Epithelial cell of prostate (primary cell): ENCODE data around the gene ITIH6.
"Not testable (repeated sequence)": the region's sequence is repeated elsewhere in the genome, so short reads cannot be mapped to it uniquely, and the experiment has no call there.

Source experiments
- DNase-seq: peaks from one replicate; pipeline ENCODE4 v3.0.0-alpha.2; 2011; ENCODE audit warnings: low read depth, low spot score
- H3K27ac ChIP-seq: fragments of 450-650 bp; 2 replicates; pipeline ENCODE4 v1.5.1; 2017; ENCODE audit warnings: mild to moderate bottlenecking

Gene ITIH6, protein sequence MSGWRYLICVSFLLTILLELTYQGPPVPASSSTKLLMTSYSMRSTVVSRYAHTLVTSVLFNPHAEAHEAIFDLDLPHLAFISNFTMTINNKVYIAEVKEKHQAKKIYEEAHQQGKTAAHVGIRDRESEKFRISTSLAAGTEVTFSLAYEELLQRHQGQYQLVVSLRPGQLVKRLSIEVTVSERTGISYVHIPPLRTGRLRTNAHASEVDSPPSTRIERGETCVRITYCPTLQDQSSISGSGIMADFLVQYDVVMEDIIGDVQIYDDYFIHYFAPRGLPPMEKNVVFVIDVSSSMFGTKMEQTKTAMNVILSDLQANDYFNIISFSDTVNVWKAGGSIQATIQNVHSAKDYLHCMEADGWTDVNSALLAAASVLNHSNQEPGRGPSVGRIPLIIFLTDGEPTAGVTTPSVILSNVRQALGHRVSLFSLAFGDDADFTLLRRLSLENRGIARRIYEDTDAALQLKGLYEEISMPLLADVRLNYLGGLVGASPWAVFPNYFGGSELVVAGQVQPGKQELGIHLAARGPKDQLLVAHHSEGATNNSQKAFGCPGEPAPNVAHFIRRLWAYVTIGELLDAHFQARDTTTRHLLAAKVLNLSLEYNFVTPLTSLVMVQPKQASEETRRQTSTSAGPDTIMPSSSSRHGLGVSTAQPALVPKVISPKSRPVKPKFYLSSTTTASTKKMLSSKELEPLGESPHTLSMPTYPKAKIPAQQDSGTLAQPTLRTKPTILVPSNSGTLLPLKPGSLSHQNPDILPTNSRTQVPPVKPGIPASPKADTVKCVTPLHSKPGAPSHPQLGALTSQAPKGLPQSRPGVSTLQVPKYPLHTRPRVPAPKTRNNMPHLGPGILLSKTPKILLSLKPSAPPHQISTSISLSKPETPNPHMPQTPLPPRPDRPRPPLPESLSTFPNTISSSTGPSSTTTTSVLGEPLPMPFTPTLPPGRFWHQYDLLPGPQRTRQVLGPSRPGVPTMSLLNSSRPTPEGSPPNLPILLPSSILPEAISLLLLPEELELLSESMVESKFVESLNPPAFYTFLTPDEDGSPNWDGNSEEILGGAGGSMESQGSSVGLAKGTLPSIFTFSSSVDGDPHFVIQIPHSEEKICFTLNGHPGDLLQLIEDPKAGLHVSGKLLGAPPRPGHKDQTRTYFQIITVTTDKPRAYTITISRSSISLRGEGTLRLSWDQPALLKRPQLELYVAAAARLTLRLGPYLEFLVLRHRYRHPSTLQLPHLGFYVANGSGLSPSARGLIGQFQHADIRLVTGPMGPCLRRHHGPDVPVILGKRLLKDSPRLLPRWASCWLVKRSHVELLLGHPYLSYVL

DNA sequence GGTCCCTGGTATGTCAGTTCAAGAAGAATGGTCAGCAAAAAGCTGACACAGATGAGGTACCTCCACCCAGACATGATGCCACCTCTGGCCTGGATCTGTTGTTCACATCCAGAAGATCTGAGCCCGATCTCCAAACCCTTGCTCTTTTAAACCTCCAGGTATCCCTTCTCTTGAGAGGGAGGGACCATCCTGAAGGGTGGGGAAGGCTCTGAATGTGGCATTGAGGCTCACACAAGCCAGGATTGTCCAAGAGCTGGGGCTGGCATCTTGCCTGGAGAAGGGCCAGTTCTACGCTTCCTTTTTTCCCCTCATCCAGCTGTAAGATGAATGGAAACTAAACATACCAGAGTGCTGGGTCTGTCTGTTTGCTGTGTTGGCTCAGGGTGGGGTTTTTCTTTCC is at the start of gene ITIH6:
ITIH6 (minus strand) TSS at position 119 of the 400 bp plus-strand sequence; CDS start at position 74, 45 bp downstream.
- H3K27ac ChIP-seq, result no peak within 1 kb of the TSS
- no peak for DNase-seq

DNA sequence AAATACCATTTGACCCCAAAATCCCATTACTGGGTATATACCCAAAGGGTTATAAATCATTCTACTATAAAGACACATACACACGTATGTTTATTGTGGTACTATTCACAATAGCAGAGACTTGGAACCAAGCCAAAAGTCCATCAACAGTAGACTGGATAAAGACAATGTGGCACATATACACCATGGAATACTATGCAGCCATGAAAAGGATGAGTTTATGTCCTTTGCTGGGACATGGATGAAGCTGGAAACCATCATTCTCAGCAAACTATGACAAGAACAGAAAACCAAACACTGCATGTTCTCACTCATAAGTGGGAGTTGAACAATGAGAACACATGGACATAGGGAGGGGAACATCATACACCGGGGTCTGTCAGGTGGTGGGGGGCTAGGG is 49.6 kb upstream of the ITIH6 start:
- not testable (repeated sequence) for DNase-seq, H3K27ac ChIP-seq

DNA sequence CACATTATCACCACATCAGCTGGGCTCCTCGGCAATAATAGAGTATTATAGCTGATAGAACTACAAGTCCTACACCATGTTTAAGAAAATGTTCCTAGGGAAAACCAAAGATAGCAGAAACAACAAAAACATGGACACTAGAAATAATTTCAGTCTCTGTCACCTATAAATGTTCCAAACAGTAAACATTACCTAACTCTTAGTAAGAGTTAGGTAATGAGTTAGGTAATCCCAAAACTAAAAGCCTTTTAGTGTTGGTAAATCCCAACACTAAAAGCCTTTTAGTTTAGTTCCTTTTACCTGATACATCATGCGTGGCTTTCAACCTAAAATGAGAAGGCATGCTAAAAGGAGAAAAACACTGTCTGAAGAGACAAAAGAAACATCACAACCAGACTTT is 45.0 kb upstream of the ITIH6 start:
- no peak overlapping the region for H3K27ac ChIP-seq
- DNase-seq, result no peak

DNA sequence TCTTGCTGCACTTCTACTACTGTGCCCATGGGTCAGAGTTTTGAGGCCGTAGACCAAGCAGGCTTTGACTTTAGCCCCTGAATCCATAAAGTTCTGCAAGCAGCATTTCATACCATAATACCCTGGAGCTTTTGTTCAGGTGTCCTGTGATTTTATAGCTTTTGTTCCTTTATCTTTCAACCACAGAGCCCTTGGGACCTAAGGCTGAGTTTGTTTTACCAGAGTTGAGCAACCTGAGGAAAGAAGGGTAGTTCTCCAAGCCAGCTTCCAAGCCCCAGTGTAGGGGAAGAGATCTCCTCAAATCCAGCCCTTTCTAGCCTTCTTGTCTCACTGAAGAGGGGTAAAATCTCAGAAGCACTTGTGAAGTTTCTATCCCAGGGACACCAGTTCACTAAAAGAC is 44.6 kb upstream of the ITIH6 start:
- no peak overlapping the region for H3K27ac ChIP-seq
- DNase-seq, result no peak

DNA sequence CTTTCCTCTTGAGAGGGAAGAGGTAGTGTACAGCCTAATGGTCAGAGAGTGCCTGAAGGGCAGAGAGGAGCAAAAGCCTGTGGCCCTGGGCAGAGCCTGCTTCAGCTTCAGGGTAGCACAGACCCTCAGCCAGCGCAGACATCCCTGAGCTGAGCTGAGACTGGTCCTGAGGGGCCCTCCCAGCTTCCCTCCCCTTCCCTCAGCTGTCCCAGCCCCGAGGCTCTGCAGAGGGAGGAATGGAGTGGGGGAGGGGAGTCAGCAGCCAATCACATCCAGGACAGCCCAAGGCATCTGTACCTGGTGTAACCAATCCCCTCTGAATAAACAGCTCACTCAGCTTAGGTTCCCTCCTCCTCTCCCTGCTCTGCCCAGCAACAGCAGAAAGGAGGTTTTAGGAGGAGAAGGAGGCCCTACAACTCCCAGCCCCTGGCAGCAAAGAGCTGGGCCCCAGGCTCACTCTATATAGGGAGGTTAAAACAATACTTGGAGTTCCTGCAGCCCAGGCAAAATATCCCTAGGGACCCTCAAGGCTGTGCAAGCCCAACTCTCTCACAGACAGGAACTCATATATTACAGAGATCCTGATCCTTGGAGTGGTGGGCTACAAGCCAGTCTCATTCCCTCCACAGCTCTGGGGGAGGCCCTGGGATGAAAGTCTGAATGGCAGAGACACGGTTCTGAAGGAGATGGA is 43.3 kb upstream of the ITIH6 start:
- DNase-seq, H3K27ac ChIP-seq: not testable (repeated sequence)

DNA sequence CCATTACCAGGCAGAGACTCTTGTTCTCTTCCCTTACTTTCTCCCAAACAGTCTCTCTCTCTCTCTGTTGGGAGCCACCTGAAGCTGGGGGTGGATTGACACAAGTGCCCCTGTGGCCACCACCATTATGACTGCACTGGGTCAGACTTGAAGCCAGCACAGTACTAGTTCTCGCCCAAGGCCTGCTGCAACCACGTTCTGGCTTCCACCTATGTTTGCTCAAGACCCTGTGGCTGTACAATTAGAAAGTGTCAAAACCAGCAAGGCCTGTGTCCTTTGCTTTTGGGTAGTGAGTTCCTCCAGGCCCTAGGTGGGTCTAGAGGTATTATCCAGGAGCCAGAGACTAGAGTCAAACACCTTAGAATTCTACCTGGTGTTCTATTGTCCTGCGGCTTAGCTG is 40.5 kb upstream of the ITIH6 start:
- DNase-seq, result no peak
- no peak overlapping the region for H3K27ac ChIP-seq

DNA sequence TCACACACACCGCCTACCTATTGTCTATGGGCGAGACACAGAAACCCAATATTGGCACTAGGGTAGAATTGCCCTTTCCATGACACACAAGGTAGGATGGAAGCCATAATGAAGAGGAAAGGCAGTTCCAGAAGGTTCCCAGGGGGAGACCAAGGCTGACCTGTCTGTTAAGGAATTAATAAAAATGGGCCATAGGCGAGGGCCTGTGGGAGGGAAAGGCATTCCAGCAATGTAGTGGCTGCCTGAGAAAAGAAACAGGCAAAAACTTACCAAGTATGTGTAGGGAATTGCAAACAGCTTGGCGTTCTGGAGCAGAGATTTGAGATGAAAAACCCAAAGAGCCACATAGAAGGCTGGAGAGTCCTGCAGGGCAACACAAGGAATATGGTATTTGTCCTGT is 28.5 kb upstream of the ITIH6 start:
- DNase-seq, result no peak
- H3K27ac ChIP-seq, result no peak overlapping the region

DNA sequence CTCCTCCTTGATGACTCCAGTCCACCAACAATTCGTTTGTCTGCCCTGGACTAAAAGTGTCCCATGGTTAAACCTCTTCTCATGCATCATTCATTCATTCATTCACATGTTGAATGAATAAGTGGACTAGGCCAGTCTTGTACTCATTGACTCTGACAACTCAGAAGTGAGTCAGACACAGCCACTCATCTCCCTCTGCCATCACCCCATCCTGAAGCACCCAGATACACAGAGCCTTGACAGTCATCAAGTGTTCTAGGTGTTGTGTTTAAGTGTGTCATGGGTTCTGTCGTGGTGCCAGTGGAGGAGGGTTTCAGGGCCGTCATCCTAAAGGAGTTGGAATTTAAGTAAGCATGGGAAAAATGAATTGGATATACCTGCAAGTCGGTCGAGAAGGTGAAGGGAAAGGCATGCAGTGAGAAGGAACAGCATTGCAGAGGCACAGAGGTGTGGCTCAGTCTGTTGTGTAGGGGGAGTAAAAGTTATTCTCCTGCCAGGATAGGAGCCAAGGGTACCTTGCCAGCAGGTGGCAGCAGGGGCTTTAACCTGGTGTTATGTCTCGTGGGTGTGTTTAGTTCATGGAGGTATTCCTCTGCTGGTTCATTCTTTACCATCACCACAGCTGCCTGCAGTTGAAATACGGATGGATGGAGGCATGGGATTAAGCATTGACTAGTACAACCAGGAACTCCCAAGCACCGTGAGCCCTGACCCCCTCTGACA is 27.8 kb upstream of the ITIH6 start:
- peak; percentile 31 for DNase-seq
- H3K27ac ChIP-seq, result no peak overlapping the region

DNA sequence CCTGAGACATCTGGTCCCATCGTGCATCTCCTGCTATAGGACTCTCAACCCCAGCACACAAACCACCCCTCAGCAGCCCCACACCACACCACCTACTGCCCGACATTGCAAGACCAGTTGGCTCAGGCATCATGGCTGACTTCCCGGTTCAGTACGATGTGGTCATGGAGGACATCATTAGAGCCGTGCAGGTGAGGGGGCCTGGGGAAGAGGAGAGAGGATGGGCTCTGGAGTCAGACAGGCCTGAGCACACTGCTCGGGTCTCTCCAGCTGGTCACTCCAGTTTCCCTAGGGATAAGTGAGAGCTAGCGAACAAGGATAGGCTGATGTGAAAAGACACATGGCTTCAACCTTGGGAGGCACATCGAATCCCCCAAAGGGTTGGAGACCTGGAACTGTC is 26.7 kb upstream of the ITIH6 start:
- H3K27ac ChIP-seq, result no peak overlapping the region
- DNase-seq, result no peak

DNA sequence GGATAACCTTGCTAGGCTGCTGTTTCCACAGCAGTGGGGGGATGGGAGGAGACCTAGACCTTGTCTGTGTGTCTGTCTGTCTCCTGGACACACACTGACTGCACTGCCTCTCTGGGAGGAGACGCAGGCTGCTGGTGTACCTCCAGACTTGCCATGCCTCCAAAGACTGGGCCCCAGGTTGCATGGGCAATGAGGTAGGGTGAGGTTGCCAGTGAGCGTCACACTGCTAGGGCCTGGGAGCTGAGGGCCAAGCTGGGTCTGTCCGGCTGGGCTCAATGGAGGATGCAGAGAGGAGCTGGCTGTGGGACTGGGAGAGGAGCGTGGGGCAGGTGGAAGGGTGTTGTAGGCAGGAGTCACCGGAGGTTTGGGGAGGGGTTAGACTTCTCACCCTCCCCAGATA is 26.1 kb upstream of the ITIH6 start:
- no peak for DNase-seq

DNA sequence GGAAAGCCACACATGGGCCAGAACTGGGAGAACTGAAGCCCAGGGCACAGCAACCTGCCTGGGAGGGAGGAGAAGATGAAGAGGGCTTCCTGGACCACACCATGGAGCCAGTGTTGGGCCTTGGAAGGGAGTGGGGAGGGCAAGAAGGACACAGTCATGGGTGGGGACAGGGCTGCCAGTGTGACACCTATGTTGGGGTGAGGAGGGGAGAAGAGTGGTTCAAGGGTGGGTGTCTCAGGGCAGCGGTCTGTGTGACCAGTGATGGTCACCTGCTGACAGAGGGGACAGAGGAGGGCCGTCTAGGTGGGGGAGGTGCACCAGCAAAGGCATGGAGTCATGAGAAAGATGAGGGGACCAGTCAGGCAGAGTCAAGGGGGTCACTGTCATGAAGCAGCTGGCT is 23.3 kb upstream of the ITIH6 start:
- DNase-seq, result no peak
- H3K27ac ChIP-seq, result no peak overlapping the region

More for the DNA sequence above, 26.1 kb upstream of the ITIH6 start:
- H3K27ac ChIP-seq, result no peak overlapping the region

DNA sequence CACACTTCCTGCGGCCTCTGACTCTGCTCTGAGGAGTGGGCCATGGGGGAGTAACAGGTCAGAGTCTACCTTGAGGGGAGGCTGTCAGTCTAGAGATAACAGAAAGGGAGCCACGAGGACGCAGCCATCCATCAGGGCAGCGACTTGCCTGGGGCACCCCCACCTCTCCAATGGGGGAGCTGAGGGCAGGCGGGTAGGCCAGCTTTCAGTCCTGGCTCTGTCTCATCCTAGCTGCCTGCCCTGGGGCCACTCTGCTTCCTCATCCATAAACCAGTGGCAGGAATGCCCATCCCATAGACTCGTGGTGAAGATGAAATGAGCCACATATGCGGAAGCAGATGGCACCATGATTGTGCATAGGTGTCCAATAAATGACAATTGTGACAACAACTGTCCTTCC is 22.7 kb upstream of the ITIH6 start:
- no peak for DNase-seq
- no peak overlapping the region for H3K27ac ChIP-seq

DNA sequence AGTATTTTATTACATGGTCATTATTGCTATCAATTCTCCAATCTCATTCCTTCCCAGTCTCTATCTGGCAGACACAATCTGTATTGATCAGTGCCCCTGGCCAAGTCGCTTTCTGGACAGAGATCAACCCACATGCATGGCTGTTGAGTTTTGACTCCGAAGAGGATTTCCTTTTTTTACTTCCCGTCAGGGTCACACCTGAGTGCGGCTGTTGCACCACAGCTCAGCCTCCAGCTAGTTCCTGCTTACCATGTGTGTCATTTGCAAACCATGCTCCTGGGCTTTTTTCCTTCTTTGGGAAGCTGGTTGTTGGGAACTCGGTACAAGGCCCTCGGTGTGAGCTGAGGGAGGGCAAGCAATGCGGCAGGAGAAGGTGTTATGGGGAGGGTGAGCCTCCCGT is 21.1 kb upstream of the ITIH6 start:
- H3K27ac ChIP-seq, result no peak overlapping the region
- no peak for DNase-seq

DNA sequence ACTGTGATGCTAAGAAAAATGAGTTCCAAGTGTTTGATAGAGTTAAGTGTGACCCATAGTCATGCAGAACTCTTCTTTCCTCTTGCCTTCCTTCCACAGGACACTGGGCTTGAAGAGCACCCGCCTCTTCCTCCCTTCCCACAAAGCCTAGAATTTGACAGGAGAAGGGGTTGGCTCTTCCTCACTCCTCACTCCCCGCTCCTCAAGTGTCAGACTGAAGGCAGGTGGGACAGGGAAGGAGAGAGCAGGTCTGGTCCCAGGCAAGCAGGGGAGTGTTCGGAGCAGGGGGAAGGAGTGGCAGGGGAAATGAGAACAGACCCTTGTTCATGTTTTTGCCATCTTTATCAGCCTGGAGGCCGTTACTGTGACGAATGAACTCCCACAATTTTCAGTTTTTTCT is 20.2 kb upstream of the ITIH6 start:
- no peak for DNase-seq
- no peak overlapping the region for H3K27ac ChIP-seq

DNA sequence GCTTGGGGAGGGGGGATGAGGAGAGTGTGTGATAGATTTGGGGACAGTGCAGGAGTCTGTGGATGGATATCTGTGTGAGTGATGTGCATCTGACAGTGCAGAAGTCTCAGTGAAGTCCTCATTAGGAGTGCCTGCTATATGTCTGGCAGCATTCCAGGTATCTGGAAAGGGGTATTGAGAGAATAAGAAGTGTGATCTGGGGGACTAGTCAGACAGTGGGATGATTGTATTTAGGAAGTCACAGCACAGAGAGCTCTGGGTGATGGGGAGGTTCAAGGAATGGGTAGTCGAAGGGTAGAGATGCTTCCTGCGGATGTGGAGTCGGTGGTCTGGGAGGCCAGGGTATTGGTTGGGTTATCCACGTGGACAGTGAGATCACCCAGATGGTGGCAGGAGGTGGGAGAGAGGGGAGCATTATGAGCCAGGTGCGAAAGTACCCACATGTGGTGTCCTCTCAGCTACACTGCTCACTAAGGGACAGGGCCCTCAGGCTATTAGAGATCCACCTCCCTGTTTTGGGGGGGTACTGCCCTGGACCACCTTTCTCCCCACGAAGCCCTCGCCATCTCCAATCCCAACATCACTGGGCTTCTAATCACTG is 19.3 kb upstream of the ITIH6 start:
- DNase-seq, result no peak
- H3K27ac ChIP-seq, result no peak overlapping the region

DNA sequence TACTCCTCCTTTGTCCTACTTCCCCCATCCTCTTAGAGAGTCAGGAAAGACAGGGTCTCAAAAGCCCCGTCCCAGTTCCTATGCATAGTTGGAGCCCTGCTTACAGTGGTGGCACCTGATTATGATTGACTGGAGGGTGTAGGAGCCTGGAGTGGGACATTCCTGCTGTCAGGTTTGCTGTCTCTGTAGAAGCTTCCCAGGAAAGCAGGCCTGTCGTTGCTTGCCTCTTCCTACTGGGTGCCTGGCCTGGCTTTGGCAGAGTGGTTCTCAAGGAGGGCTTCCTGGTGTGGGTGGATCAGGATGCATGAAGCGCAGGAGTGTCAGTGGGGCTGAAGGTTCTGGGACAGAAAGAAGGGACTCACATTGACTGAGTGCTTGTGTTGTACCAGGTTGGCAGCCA is 14.3 kb upstream of the ITIH6 start:
- H3K27ac ChIP-seq, result no peak overlapping the region
- DNase-seq, result no peak

DNA sequence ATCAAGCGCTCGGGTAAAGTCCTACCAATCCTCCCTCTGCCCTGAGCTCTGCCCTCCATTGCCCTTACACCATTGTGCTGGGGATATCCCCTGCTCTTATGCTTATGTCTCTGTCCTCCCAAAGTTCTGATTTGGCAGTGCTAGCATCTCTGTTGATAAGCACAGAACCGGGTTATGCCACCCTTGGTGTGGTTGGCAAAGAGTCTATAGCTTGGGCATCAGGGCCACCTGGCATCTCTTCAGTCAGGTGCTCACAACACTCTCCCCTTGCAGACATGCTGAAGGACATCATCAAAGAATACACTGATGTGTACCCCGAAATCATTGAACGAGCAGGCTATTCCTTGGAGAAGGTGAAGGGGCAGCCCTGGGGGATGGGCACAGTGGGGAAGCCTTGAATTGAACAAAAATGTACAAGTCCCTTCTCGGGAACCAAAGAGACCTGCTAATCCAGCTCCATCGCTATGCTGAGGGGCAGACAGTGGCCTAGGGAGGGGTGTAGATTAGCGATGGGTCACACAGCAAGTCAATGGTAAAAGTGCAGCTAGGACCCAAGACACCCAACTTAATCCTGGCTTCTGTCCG is 13.3 kb upstream of the ITIH6 start:
- no peak for DNase-seq
- H3K27ac ChIP-seq, result no peak overlapping the region

DNA sequence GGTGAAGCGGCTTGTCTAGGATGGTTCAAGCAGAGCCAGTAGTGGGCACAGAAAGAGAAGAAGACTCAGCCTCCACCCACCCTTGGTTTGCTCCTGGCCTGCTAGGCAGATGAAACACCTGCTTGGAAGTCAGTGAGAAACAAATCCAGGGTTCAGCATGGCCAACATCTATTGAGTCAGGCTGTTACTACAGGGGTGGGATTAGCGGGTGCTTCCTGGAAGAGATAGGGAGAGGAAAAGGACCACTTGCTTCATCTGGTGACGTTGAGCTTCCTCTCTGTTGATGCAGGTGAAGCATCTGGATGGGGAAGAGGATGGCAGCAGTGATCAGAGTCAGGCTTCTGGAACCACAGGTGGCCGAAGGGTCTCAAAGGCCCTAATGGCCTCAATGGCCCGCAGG is 12.5 kb upstream of the ITIH6 start:
- no peak overlapping the region for H3K27ac ChIP-seq
- DNase-seq, result no peak
